CD4-positive, alpha-beta T cell treated with Interleukin-6 for 4 hours (primary cell): Measurements from ENCODE around the gene FARP1.
"Not testable (repeated sequence)": the region's sequence is repeated elsewhere in the genome, so short reads cannot be mapped to it uniquely, and the experiment has no call there.

ENCODE experiments used
- DNase-seq: peaks from one replicate; pipeline ENCODE4 v3.0.0-alpha.2; 2020; ENCODE audit warnings: mixed read lengths

The FARP1 gene

DNA sequence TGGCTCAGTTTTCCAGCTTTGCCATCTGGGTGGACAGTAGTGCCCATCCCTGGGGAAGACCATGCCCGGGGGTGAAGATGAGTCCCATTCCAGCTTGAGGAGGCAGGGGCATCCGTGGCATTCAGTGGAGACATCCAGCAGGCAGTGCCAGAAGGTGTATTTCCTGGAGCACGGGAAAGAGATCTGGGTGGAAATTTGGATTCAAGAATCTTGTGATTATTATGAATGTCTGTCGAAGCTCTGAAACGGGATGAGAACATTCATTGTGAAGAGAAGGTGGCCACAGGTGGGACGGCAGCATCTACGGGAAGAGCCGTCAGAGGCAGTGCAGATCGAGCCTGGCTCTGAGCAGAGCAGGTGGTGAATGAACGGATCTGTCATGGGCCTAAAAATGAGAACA is 201.5 kb downstream of the FARP1 start:
- no peak for DNase-seq

DNA sequence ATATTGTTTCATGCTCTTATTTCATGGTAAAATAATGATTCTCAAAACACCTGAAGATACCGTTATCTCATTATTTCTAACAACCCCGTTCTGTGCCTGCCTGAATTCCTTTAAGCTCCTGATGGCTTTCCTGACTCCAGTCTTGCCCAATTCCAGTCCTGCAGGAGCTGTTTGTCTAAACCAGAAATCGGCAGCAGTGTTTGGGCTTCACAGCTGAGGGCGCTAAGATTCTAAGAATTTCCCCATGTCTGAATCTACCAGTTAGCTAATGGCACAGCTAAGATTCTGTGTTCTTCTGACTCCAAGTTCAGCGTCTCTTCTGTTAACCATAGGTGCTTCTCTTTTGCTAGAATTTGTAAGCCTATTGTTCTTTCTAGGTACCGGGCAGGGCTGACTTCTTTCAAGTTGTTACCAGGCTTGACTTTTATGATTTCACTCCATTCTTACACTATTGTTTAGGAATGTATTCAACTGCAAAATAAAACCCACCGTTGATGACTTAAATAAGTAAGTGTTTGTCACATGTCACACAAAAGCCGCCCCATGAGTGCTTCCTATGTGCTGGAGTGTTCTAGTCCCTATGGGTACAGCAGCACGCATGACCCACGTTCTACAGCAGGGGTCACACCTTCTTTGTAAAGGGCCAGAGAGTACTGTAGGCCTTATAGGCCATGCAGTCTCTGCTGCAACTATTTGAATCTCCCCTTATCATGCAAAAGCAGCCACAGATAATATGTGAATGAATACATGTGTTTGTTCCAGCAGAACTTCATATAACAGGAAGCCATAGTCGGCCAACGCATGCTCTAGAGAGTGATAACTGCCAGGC is 202.4 kb downstream of the FARP1 start:
- DNase-seq, result peak; percentile 12

DNA sequence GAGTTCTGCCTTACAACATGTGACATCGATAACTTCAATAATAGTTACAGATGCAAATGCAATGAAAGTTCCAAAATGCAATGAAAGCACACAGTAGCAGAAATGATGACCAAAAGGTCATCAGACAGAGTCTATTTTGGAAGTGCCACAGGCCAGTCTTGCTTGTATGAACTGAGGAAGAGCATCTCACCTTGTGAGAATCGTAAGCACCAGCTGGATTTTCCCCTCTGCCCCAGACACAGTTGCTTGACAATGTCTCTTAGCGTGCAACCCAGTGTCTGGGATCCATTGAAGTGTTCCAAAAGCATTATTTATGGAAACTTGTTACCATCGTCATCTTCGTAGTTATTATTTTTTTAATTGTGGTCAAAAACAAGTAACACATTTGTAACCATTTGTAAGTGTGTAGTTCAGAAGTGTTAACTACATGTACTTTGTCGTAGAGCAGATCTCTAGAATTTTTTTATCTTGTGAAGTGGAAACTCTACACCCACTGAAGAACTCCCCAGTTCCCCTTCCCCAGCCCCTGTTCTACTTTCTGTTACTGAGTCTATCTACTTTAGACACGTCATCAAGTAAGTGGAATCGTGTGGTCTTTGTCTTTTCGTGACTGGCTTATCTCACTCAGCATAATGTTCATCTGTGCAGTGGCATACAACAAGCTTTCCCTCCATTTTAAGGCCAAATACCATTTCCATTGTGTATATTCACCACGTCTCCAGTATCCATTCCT is 204.2 kb downstream of the FARP1 start:
- no peak for DNase-seq

DNA sequence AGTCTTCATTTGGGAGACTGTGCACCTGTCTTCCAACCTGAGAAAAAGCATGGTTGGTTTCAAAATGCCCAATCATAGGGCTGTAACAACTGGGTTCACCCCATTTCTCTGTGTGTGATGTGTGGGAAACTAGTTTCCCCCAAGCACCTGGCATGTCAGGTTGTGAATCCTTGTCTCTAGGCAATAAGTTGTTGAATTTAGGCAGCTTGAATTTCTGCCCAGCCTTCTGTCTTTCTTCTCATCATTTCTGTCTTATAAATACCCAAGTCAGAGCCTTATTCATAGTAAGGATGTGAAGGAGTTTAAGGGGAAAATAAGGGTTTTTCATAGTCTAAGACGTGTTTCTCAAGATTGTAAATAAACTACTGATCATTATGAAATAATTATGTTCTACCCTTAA is 204.9 kb downstream of the FARP1 start:
- no peak for DNase-seq

DNA sequence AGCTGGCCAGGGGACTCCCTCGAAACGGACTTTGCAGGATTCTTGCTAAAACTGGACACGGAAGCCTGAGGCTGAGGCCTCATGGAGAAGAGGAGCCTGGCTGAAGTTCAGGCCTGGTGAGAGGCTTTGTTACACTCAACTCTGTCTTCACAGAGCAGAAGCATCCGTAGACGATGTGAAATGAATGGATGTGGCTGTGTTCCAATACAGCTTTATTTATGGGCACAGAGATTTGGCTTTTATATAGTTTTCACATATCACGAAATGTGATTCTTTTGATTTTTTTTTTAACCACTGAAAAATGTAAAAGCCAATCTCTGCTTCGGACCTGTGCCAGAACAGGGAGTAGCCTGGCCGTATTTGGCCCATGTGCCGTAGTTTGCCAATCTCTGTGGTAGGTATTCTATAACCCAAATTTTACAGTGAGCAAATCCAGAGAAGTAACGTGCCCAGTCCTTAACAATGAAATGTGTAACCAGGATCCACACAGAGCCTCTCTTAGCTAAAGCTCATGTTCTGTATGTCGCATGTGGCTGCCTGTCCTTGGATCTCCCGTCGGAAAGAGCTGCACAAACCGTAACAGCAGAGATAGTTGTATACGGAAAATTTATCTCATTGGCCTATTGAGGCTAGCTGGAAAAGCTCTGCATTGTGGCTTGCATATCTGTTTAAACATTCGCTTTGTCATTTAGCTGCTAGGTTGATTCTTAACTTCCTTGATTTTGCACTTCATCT is 205.7 kb downstream of the FARP1 start:
- DNase-seq, result no peak

DNA sequence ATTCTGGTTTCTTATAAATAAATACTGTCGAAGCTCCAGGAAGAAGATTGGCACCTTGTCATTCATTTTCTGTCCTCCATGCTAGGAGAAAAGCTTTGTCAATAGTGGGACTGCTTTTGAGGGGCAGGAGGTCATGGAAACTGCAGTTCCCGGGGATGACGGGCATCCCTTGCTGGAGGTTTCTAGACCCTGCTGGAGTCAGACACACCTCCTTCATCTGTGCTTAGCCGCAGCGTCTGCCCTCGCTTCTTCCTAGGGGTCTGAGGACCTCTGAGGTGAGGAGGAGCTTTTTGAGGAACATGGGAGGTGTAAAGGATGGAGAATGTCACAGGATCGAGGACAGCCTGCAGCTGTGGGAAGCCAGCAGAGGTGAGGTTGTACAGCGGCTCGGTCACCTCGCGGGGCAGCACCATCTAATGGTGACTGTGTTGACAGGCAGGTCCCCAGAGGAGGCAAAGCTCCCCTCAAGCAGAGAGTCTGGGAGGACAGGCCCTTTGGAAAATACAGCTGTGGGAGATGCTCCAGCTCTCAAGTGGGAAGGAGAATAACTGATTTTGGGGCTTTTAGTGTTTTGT is 206.9 kb downstream of the FARP1 start:
- no peak for DNase-seq

DNA sequence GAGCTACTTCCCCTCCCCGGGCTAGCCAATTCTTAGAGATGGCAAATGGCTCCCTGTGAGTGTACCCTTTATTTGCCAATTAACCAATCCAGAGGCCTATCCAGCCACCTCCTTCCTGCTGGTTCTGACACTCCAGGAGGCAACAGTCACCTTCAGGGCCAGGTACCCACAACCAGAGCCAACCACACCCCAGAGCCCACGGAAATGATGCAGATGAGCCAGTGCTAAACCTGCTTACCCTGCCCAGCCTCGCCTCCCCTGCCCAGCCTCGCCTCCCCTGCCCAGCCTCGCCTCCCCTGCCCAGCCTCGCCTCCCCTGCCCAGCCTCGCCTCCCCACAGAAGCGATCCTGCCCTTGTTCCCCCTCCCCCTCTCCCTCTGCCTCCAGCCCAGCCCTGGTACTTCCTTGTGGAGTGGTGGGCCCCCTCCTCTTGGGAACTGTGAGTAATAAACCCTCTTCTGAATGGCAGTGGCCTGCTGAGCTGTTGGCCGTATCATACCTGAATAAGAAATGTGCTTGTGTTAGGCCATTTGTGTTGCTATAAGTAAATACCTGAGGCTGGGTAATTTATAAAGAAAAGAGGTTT is 207.9 kb downstream of the FARP1 start:
- DNase-seq, result no peak

DNA sequence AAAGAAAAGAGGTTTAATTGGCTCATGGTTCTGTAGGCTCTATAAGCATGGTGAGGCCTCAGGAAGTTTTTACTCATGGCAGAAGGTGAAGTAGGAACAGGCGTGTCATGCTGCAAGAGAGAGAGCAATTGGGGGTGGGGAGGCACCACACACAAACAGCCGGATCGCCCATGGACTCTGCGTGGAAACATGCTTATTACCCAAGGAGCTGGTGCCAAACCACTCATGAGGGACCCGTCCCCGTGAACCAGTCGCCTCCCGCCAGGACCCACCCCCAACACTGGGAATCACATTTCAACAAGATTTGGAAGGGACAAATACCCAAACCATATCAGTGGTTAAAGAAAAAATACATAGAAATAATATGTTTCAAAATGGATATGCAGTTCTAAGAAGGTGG is 208.7 kb downstream of the FARP1 start:
- DNase-seq, result no peak

DNA sequence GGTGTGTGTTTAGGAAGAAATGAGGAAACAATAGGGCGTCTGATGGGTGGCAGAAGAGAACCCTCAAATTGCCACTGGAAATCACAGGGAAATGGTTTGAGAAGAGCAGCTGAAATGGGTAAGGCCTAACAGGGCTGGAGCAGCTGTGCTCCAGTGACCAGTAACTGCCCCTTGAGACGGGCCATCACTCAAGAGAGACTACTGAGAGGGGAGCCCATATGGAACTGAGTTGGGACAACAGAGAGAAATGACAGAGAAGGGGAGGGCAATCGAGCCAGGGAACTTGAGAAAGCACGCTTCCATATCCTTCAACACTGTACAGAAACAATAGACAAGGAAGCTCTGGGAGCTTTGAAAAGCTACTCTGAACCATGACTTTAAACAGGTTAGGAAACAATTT is 209.3 kb downstream of the FARP1 start:
- DNase-seq, result no peak

DNA sequence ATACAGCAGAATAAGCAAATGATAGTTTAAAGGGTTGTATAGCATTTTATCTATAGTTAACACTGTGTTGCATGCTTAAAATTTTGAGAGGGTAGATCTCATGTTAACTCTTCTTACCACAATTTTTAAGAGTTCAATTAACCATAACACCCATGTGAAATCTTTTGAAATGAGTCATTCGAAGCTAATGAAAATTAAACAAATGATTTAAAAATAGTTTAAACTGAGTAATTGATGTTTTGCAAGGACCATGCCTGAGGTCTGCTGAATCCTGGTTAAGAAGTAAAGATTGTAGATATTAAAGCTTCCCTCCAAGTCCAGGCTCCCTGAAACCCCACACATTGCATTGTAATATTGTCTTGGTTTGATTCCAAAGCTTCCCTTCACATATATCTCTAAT is 210.9 kb downstream of the FARP1 start:
- no peak for DNase-seq

DNA sequence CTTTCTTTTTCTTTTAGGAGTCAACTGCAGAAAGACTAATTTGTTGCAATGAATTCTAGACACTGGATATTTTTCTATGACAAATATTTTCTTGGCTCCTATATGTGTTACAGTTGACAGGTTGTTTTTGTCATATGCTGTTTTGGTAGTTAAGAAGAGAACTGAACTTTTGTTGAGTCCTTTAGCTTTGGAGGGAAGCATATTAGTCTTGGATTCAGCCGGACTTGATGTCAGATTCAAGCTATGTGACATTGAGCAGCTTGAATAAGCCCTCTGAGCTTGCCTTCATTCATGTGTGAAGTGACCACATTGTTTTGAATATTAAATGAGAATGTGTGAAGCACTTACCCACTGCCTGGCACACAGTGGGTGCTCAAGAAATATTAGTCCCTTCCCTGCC is 216.0 kb downstream of the FARP1 start:
- no peak for DNase-seq

DNA sequence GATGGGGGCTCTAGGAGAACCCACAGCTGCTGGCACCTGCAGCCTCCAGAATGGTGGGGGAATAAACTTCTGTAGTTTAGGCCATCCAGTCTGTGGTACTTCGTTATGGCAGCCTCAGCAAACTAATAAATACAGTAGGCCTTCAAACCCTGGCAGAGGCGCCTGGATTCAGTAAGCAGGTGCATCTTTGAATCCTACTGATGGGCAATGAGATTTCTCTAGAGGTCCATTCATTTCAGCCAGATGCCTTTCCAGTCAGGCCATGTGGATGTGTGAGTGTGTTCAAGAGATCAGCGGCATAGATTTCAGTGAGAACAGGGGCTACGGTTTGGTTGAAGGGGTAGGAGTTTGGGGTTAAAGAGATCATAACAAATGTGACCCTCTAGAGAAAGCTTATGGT is 217.7 kb downstream of the FARP1 start:
- no peak for DNase-seq

DNA sequence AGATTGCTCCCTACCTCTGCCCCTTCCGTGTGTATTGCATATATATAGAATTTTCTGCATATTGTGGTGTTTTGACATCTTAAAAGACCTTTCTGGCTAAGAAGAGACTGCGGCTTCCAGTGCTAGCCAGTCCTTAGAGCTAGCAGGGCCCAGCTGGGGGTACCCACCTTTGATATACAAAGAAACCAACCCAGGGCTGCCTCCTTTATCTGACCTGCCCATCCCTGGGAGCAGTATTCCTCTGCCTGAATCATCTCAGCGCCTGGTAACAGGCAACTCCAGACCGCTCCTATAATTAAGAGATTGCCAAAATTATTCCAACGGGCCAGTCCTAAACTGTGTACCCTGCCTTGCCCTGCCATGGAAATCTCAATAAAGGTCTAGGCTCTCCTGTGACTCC is 220.4 kb downstream of the FARP1 start:
- no peak for DNase-seq

DNA sequence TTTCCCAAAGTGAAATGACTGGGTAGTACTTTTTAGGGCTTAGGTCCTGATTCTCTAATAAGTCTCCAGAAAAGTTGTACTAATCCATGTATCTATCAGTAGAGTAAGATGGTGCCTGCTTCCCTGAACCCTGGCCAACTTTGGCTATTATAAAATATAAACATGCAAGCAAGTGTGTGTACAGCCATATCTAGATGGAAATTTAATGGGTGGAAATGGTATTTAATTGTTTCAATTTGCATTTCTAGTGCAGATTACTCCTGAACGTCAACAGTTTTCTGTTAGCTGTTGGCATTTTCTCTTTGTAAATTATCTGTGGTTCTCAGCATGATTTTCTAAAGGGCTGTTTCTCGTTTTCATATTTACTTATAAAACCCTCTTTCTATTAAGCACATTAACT is 221.3 kb downstream of the FARP1 start:
- DNase-seq, result no peak

DNA sequence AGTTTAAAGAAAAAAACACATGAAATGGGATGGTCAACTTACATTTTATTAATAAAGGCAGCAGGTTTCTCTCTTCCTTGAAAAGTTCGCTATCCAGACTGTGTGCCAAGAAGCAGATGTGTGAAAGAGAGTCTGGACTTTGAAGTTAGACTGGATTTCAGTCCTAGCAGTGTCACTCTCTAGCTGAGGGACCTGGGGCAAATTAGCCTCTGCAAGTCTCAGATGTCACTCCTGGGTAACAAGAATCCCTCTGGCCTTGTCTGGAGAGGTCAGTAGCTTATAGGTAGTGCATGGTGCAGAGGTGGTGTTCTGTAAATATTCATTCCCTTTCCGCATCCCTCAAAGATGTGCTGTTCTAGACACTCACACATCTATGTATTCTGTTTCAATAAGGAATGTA is 221.8 kb downstream of the FARP1 start:
- no peak for DNase-seq

DNA sequence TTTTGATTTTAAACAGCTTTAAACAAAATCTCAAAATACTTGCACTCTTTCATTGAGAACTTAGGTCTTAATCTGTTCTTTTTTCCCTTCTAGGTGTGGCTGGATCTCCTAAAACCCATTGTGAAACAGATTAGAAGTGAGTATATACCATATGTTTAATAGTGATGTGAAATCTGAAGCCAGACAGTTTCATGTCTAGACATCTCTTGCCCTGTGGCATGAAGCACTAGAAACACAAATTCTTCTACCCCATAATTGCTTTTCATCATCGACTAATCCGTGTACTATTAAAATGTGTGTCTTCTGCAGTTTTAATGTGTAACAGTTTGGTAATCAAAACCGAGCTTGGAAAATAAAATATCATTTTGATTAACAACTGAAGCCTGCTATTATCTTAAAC is 222.4 kb downstream of the FARP1 start:
- DNase-seq, result no peak

DNA sequence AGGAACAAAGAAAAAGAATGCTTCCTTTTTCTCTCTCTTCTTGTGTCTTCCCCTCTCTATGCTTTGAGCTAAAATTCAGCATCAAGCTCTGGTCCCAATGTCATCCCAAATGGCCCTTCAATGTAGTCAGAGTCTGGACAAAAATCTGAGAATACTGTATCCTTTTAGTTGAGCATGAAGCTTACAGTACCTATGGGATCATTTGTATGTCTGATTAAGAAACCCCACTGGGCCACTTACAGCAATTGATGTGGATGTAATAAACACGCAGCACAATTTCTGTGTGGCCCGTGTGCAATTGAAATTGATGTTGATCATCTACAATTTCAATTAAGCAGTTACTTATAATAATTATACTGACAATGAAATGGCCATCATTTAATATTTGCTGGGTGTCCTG is 223.1 kb downstream of the FARP1 start:
- DNase-seq, result no peak

DNA sequence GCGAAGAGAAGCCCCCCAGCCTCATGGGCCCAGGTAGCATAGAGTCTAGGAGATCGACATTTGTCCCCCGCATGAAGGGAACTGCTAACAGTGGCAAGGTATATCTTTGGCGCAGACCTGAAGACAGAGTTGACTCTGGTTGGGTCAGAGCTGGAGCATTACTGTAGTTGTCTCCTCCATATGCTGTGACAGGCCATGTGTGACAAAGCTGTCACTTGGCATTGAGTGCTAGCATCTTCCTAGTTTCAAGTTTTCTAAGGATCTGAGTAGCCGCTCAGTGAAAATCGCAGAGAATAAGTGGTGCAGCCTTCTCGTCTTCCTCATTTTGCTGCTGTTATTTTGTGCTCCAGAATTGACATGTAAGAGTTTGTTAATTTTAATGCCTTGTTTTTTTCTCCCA is 223.5 kb downstream of the FARP1 start:
- DNase-seq, result no peak

DNA sequence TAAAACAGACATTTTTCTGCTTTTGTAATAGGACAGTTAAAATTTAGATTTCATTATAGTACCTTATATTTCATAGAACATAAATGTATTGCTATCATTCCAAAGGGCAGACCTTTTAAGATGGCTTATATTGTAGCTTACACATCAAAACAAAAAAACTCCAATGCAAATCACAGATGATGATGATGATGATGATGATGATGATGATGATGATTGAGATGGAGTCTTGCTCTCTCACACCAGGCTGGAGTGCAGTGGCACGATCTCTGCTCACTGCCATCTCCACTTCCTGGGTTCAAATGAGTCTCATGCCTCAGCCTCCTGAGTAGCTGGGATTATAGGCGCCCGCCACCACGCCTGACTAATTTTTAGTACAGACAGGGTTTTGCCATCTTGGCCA is 224.1 kb downstream of the FARP1 start:
- DNase-seq, result no peak

DNA sequence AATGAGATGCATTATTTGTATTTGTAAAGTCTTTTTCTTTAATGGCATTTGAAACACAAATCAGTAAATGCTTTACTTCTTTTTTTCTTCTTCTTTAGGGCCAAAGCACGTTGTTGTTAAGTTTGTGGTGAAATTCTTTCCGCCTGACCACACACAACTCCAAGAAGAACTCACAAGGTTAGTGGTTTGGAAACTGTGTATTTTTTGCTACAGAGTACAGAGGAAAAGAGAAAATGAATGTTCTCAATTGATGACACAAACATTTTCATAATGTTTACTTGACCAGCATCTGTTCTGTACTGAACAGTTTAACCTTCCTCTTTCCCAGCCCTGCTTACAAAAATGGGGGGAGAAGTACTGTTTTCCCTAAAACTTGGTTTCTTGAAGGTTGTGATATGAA is 225.1 kb downstream of the FARP1 start:
- no peak for DNase-seq

DNA sequence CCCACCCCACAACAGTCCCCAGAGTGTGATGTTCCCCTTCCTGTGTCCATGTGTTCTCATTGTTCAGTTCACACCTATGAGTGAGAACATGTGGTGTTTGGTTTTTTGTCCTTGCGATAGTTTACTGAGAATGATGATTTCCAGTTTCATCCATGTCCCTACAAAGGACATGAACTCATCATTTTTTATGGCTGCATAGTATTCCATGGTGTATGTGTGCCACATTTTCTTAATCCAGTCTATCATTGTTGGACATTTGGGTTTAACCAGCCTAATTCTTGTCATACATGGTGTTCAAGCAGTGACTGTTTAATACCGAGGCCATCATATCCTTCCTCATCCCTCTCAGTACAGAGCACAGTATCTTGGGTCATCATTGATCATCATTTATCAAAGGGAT is 226.6 kb downstream of the FARP1 start:
- DNase-seq, result not testable (repeated sequence)

DNA sequence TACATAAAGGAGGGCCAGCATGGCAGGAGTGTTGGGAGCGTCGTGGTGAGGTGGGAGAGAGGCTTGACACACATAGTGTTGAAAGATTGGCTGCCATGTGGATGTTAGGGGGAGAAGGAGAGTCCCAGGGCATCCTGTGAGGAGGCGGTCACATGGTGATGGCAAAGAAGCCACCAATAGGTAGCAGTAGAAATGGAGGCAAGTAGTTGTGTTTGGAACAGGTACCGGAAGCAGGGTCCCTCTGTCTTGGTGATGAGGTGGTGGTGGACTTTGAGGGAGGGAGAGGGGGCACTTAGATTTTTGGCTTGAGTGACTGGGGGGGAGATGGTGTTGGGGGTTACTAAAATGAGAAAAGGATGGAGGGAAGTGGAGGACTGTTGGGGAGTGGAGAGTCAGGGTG is 227.4 kb downstream of the FARP1 start:
- no peak for DNase-seq
